Ovary (tissue), 3 donors: ENCODE results near the gene CALCOCO2.

Experiments
- CTCF ChIP-seq, 3 donors: fragments of 450-650 bp in 2 of 3; fragments of 200-600 bp in 1 of 3; IDR thresholded peaks; one replicate each; pipeline versions ENCODE4 v1.5.1 to v1.8.0; 2016 to 2022; ENCODE audit warnings: antibody characterized with exemption in 3 of 3, mild to moderate bottlenecking in 1 of 3
- POLR2A ChIP-seq: fragments of 450-650 bp; IDR thresholded peaks from one replicate; pipeline ENCODE4 v1.6.1; 2017; ENCODE audit warnings: antibody characterized with exemption, mild to moderate bottlenecking, moderate library complexity
- donor health status: DM: no; HTN: no; CAD: no.

GRCh38 chr17:48871551-48872351 lies 40.9 kb downstream of the CALCOCO2 start:
- TF ChIP-seq CTCF (IDR thresholded peaks at IDR 0.05) (no peak), POLR2A (no peak)
